Lower leg skin (tissue), 3 donors: Measurements from ENCODE around the gene PDLIM4.

Experiments used
- POLR2A ChIP-seq, 2 donors: fragments of 450-650 bp; IDR thresholded peaks; one replicate each; pipeline ENCODE4 v1.6.1; 2016 to 2017; ENCODE audit warnings: antibody characterized with exemption in 2 of 2, mild to moderate bottlenecking in 1 of 2, moderate library complexity in 1 of 2
- TF ChIP-seq, protein P1 (sequence below), 3 donors: fragments of 450-650 bp; IDR thresholded peaks; one replicate each; pipeline ENCODE4 v1.5.1; 2016; ENCODE audit warnings: antibody characterized with exemption in 3 of 3, mild to moderate bottlenecking in 3 of 3, moderate library complexity in 2 of 3

DNA sequence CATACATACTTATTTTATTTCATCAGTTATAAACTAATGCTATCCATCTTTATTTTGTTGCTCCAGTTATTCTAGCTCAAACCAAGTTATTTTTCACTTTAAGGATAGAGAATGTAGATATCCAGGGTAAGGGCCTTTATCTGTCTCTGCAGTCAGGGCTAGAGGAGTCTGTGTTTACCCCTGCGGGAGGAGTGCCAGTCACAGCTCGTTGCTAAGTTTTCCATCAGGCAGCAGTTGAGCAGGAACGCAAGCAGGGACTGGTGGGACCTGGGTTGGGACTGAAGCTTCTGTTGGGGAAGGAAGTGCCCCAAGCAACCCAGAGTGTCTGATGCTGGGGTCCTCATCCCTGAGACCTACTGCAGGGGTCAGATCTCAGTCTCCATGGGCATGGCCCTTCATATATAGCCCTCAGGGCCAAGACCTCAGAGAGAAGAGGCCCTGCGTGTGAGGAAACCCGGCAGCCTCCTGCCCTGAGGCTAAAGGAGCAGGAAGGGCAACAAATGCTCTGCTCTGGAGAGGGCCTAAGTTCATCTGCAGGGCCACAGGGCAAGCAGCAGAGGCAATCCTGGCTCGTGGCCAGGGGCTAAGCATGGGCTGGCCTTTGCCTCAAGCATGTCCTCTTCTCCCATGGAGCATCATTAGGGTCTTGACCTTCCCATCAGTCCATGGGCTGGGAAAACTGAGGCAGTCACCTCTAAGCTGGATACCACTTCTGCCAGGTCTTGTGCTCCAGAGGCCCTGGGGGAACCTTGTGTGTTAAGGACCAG, 43.3 kb downstream of the PDLIM4 start:
- TF ChIP-seq POLR2A (IDR thresholded peaks at IDR 0.05), result no peak
- TF ChIP-seq, protein P1, sequence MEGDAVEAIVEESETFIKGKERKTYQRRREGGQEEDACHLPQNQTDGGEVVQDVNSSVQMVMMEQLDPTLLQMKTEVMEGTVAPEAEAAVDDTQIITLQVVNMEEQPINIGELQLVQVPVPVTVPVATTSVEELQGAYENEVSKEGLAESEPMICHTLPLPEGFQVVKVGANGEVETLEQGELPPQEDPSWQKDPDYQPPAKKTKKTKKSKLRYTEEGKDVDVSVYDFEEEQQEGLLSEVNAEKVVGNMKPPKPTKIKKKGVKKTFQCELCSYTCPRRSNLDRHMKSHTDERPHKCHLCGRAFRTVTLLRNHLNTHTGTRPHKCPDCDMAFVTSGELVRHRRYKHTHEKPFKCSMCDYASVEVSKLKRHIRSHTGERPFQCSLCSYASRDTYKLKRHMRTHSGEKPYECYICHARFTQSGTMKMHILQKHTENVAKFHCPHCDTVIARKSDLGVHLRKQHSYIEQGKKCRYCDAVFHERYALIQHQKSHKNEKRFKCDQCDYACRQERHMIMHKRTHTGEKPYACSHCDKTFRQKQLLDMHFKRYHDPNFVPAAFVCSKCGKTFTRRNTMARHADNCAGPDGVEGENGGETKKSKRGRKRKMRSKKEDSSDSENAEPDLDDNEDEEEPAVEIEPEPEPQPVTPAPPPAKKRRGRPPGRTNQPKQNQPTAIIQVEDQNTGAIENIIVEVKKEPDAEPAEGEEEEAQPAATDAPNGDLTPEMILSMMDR (IDR thresholded peaks at IDR 0.05), result no peak
